ENCODE measurements around the gene EFCAB5. TPM values are rescaled to one million over a fixed set of nuclear protein-coding genes. Genes with fewer than 3 reads are reported as not detected.
"Not testable (repeated sequence)": the region's sequence is repeated elsewhere in the genome, so short reads cannot be mapped to it uniquely, and the experiment has no call there.

The EFCAB5 gene
- 0.29 and 0.43 TPM in 2 replicates for total RNA-seq (ENCODE audit: low replicate concordance)
- long read RNA-seq, result 0 reads

DNA sequence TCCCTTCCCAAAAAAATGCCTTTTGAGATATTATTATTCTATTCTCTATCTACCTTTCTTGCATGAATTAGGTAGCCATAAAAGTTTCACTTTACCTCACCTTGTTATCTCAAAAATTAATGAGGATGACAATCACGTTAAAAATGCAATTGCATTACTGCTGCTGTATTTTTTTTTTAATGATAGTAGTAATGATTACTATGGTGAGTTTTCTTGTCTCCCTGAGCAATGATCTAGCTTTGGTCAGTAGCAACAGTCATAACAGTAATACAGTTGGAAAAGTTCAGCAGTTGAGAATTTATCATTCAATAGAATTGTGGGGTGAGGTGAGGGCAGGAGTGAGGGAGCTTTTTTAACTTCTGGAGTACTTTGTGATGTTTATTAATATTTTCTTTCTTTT, at the start of gene EFCAB5:
Gene EFCAB5 (plus strand): TSS at position 301 of the 400 bp plus-strand sequence. CDS start 163 bp downstream, outside the sequence.
- H3K4me1 Mint-ChIP-seq (ENCODE audit: unreplicated experiment), result no peaks in the 10 kb centered on the region
- no peaks in the 10 kb centered on the region for H3K36me3 Mint-ChIP-seq
- H3K9me3 Mint-ChIP-seq, result no peaks in the 10 kb centered on the region
- H3K4me3 Mint-ChIP-seq, result no peak within 1 kb of the TSS
- DNase-seq (ENCODE audit: extremely low spot score, unreplicated experiment), result no peak
- TF ChIP-seq CTCF (conservative IDR thresholded peaks at IDR 0.05), result no peak
- H3K27ac Mint-ChIP-seq, result no peak within 1 kb of the TSS
- H3K27me3 Mint-ChIP-seq, result no peaks in the 10 kb centered on the region

- H3K4me1 Mint-ChIP-seq (ENCODE audit: unreplicated experiment), result peaks cover 6% of the 10 kb centered on the region
- no peak overlapping the region for H3K4me3 Mint-ChIP-seq
- no peak overlapping the region for H3K27ac Mint-ChIP-seq
- no peak for TF ChIP-seq CTCF (conservative IDR thresholded peaks at IDR 0.05)
- peaks cover 5% of the 10 kb centered on the region for H3K9me3 Mint-ChIP-seq
- H3K36me3 Mint-ChIP-seq, result peaks cover 6% of the 10 kb centered on the region
- no peaks in the 10 kb centered on the region for H3K27me3 Mint-ChIP-seq
- DNase-seq (ENCODE audit: extremely low spot score, unreplicated experiment), result no peak
These were observed 49.2 kb upstream of the EFCAB5 start for GRCh38 chr17:29892201-29892600.

DNA sequence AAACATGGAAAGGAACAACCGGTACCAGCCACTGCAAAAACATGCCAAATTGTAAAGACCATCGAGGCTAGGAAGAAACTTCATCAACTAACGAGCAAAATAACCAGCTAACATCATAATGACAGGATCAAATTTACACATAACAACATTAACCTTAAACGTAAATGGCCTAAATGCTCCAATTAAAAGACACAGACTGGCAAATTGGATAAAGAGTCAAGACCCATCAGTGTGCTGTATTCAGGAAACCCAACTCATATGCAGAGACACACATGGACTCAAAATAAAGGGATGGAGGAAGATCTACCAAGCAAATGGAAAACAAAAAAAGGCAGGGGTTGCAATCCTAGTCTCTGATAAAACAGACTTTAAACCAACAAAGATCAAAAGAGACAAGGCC, 44.3 kb upstream of the EFCAB5 start:
- H3K4me1 Mint-ChIP-seq (ENCODE audit: unreplicated experiment); H3K4me3 Mint-ChIP-seq; H3K36me3 Mint-ChIP-seq; H3K9me3 Mint-ChIP-seq; H3K27ac Mint-ChIP-seq; DNase-seq (ENCODE audit: extremely low spot score, unreplicated experiment); H3K27me3 Mint-ChIP-seq: not testable (repeated sequence)

GRCh38 chr17:29903471-29903870, 38.0 kb upstream of the EFCAB5 start:
- no peak for TF ChIP-seq CTCF (conservative IDR thresholded peaks at IDR 0.05)
- Mint-ChIP-seq H3K27me3 (no peaks in the 10 kb centered on the region), H3K27ac (no peak overlapping the region), H3K9me3 (peaks cover 10% of the 10 kb centered on the region), H3K4me1 (ENCODE audit: unreplicated experiment) (no peaks in the 10 kb centered on the region), H3K4me3 (no peak overlapping the region), H3K36me3 (peaks cover 8% of the 10 kb centered on the region)
- DNase-seq (ENCODE audit: extremely low spot score, unreplicated experiment), result no peak

GRCh38 chr17:29905086-29905878, 36.2 kb upstream of the EFCAB5 start:
- peaks cover 11% of the 10 kb centered on the region for H3K36me3 Mint-ChIP-seq
- no peak overlapping the region for H3K27ac Mint-ChIP-seq
- H3K27me3 Mint-ChIP-seq, result no peaks in the 10 kb centered on the region
- no peak for DNase-seq (ENCODE audit: extremely low spot score, unreplicated experiment)
- H3K9me3 Mint-ChIP-seq, result peaks cover 10% of the 10 kb centered on the region
- no peak overlapping the region for H3K4me3 Mint-ChIP-seq
- no peaks in the 10 kb centered on the region for H3K4me1 Mint-ChIP-seq (ENCODE audit: unreplicated experiment)
- no peak for TF ChIP-seq CTCF (conservative IDR thresholded peaks at IDR 0.05)

DNA sequence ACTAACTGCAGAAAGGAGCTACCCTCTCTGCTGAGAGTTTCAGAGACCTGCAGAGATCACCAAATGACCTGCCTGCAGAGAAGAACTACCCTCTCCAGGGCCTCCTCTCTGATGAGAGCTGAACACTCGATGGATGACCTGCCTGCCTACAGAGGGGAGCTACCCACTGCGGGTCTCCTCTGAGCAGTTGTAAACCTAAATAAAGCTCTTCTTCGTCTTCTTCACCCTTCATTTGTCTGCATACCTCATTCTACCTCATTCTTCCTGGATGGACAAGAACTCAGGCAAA, 35.6 kb upstream of the EFCAB5 start:
- Mint-ChIP-seq H3K27ac (no peak overlapping the region), H3K9me3 (peaks cover 10% of the 10 kb centered on the region), H3K36me3 (peaks cover 11% of the 10 kb centered on the region), H3K27me3 (no peaks in the 10 kb centered on the region), H3K4me3 (no peak overlapping the region), H3K4me1 (ENCODE audit: unreplicated experiment) (no peaks in the 10 kb centered on the region)
- DNase-seq (ENCODE audit: extremely low spot score, unreplicated experiment), result no peak
- no peak for TF ChIP-seq CTCF (conservative IDR thresholded peaks at IDR 0.05)

Measured in type B pancreatic cell (in vitro differentiated cells).